ENCODE results near the gene IL12B.

IL12B gene

DNA sequence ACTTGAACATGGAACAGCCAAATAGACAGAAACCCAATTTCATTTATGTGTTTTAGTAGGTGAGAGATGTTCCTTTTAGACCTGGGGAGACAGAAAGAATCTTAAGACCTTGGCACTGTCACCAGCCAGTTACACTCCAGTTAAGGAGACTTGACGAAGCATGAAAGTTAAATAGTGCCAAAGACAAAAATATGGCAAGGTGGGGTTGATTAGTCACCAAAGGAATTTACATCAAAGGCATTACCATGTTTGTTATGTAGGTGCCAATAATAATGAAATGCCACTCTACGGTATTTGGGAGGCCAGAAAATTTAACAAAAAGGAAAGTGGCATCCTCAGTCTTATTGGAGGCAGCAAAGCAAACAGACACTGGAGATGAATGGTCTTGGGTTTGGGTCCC lies 9.2 kb upstream of the IL12B start:
- no peak overlapping the region for H3K27ac ChIP-seq
- TF ChIP-seq, protein P1, sequence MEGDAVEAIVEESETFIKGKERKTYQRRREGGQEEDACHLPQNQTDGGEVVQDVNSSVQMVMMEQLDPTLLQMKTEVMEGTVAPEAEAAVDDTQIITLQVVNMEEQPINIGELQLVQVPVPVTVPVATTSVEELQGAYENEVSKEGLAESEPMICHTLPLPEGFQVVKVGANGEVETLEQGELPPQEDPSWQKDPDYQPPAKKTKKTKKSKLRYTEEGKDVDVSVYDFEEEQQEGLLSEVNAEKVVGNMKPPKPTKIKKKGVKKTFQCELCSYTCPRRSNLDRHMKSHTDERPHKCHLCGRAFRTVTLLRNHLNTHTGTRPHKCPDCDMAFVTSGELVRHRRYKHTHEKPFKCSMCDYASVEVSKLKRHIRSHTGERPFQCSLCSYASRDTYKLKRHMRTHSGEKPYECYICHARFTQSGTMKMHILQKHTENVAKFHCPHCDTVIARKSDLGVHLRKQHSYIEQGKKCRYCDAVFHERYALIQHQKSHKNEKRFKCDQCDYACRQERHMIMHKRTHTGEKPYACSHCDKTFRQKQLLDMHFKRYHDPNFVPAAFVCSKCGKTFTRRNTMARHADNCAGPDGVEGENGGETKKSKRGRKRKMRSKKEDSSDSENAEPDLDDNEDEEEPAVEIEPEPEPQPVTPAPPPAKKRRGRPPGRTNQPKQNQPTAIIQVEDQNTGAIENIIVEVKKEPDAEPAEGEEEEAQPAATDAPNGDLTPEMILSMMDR (conservative IDR thresholded peaks at IDR 0.05) = no peak

DNA sequence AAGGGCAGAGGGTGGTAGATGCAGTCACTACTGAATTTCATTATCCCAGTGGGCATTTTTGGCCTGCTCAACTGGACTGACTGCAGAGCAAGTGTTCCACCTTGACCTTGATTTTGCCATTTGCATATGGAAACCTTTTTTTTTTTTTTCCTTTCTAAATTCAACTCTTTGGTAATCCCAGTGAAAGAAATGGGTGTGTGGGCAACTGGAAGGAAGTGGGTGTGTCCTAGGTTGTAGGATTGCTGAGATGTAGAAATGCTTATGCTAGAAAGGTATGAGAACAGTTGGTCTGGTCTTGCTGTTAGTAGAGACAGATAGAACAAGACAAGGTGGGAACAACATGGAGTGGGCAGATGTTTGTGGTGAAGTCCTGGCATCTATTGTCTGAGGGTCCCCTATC lies 7.8 kb upstream of the IL12B start:
- H3K27ac ChIP-seq = no peak overlapping the region
- TF ChIP-seq, protein P1 (conservative IDR thresholded peaks at IDR 0.05) = no peak

DNA sequence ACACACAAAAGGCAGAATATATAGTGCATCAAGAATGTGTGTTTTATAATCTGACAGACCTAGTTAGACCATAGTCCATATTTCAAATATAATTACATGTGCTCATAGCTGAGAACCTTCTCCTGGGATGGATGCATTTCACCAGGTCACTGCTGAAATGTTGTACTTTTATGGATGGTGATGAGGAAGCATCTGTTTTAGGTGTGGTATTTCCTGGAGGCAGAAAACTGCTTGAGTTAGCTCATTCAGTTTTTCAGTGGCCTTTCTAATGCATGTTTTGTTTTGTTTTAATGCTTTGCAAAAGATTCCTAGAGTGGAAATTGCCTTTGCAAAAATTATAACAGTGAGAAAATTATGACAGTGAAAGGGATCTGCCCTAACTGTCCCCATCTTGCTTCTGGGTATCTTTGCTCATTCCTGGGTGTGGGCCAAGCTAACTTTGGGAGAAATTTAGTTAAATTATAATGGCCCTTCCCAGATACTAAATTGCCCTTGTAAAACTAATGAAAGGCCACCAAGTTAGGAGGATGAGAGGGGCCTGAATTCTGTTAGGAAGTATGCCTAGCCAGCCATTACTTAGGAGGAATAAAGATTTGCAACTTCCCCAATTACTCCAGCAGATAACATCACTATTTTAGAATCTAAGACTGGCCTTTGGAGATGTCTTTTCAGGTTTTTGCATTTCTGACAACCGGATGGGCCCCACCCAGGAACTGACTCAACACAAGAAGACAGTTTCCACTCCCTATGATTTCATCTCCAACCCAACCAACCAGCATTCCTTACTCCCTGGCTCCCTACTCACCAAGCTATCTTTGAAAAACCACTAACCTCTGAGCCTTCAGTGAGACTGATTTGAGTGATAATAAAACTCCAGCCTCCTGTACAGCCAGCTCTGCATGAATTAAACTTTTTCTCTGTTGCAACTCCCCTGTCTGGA lies 7.0 kb upstream of the IL12B start:
- H3K27ac ChIP-seq = no peak overlapping the region
- TF ChIP-seq, protein P1 (conservative IDR thresholded peaks at IDR 0.05) = no peak

DNA sequence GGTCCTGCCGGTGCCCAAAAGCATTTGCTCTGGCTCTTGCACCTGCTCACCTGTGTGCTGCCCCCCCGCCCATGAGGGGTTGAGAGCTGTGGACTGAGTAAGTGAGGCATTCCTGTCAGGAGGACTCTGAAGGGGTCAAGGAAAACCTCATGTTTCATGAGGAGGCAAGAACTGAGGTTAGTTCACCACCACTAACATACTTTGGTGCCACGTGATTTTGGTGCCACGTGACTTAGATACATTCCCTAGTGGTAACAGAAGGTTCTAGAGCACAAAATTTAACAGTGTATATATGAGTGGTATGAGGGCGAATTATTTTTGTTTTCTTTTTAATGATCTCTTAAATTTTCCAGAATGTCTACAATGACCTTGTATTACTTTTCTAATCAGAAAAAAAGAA lies 6.3 kb upstream of the IL12B start:
- TF ChIP-seq, protein P1 (conservative IDR thresholded peaks at IDR 0.05) = no peak
- no peak overlapping the region for H3K27ac ChIP-seq

DNA sequence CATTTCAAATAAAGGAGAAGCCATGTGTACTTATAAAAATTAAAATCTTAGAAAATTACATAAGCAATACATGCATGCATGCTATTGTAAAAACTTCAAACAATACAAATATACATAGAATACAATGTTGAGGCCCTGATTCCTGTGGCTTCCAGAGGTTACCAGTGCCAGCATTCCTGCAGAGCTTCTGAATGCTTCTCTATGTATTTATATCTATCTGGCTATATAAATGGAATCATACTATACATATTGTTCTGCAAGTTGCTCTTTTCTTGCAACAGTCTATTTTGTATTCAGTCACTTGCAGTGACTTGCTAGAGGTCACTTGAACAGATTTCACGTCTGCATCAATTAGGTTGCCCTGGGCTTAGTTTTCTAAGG lies 3.2 kb upstream of the IL12B start:
- TF ChIP-seq, protein P1 (conservative IDR thresholded peaks at IDR 0.05) = no peak
- H3K27ac ChIP-seq = no peak overlapping the region

DNA sequence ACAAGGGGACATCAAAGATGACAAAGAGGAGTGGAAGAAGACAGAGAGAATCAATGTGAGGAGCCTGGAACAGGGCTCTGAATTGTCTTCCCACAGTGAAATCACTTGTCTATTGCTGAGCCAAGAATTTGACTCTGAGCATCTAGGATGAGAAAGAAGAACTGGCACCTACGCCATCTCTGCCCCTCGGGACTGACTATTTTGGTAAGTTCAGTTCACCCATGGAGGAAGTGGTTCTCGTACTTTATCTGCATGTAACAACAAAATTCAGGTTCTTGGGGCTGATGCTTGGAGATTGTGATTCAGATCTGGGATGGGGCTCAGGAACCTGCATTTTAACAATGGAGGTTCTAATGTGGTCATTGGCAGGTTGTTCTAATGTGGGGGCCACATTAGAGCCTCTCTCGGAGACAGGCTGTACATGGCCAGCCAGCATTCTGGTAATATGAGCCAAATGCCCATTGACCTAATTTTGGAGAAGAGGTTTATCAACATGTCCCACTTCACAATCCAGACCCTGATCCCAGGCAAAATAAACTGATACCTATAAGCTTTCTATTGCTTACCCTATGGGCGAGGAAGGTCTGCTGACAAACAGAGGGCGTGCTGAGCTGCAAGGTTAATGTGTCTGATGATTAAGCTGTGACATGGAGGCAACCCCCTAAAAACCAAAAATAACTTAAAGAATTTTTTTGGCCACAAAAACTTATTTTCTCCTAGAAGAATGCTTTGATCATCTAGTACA lies 2.7 kb upstream of the IL12B start:
- TF ChIP-seq, protein P1 (conservative IDR thresholded peaks at IDR 0.05) = no peak
- no peak overlapping the region for H3K27ac ChIP-seq
